Astrocyte of the spinal cord (primary cell): ENCODE data around the gene ZYG11B.
"Not testable (repeated sequence)": the region's sequence is repeated elsewhere in the genome, so short reads cannot be mapped to it uniquely, and the experiment has no call there.

Source experiments
- DNase-seq: peaks from one replicate; pipeline ENCODE4 v3.0.0; 2011; ENCODE audit warnings: low read depth, low spot score
- H3K4me3 ChIP-seq: 2 replicates; pipeline ENCODE4 v1.5.1; 2011; ENCODE audit warnings: low read depth, mild to moderate bottlenecking, low read length, moderate library complexity
- in situ Hi-C: cut with HindIII; loops from 2 replicates; pipeline ENCODE4 v1.10.0; 2017; ENCODE audit warnings: low sequenced_read_pairs
- TF ChIP-seq, protein P1 (sequence below): IDR thresholded peaks from 2 replicates; pipeline ENCODE4 v1.5.1; 2012; ENCODE audit warnings: low read depth, mild to moderate bottlenecking, low read length, inconsistent platforms

The ZYG11B gene

DNA sequence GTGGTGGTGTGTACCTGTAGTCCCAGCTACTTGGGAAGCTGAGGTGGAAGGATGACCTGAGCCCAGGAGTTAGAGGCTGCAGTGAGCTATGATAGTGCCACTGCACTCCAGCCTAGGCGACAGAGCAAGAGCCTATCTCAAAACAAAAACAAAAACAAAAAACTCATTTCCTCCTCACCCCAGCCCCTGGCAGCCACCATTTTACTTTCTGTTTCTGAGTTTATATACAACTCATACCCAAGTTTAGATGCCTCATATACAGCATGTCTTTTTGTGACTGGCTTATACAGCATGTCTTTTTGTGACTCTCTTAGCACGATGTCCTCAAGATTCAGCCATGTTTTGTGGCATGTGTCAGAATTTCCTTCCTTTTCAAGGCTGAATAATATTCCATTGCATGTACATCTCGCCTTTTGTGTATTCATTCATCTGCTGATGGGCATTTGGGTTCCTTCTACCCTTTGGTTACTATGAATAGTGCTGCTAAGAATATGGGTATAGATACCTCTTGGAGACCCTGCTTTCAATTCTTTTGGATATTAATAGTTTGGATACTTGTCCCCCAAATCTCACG lies 42.8 kb upstream of the ZYG11B start:
- in situ Hi-C loops, result no loop called here
- no peak for DNase-seq
- TF ChIP-seq, protein P1, sequence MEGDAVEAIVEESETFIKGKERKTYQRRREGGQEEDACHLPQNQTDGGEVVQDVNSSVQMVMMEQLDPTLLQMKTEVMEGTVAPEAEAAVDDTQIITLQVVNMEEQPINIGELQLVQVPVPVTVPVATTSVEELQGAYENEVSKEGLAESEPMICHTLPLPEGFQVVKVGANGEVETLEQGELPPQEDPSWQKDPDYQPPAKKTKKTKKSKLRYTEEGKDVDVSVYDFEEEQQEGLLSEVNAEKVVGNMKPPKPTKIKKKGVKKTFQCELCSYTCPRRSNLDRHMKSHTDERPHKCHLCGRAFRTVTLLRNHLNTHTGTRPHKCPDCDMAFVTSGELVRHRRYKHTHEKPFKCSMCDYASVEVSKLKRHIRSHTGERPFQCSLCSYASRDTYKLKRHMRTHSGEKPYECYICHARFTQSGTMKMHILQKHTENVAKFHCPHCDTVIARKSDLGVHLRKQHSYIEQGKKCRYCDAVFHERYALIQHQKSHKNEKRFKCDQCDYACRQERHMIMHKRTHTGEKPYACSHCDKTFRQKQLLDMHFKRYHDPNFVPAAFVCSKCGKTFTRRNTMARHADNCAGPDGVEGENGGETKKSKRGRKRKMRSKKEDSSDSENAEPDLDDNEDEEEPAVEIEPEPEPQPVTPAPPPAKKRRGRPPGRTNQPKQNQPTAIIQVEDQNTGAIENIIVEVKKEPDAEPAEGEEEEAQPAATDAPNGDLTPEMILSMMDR, result no peak
- no peak overlapping the region for H3K4me3 ChIP-seq

- no peak overlapping the region for H3K4me3 ChIP-seq
- no peak for DNase-seq
- TF ChIP-seq, protein P1, result no peak
- in situ Hi-C loops, result no loop called here
These were observed 41.7 kb upstream of the ZYG11B start for GRCh38 chr1:52684545-52684944.

DNA sequence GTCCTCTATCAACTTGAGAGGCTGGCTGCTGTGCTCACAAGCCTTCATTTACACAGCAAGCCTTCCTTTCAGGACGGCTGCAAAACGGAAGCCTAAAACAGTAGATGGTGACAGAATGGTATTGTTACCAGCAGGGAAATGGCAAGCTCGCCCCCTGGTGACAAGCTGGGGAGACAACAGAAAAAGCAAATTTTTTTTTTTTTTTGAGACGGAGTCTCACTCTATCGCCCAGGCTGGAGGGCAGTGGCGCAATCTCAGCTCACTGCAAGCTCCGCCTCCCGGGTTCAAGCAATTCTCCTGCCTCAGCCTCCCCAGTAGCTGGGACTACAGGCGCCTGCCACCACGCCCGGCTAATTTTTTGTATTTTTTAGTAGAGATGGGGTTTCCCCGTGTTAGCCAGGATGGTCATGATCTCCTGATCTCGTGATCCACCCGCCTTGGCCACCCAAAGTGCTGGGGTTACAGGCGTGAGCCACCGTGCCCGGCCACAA lies 39.9 kb upstream of the ZYG11B start:
- TF ChIP-seq, protein P1, result peak; percentile 77
- H3K4me3 ChIP-seq, in situ Hi-C loops: not testable (repeated sequence)
- DNase-seq, result peak; percentile 68

GRCh38 chr1:52686830-52687229 lies 39.4 kb upstream of the ZYG11B start:
- H3K4me3 ChIP-seq, result no peak overlapping the region
- TF ChIP-seq, protein P1, result no peak
- DNase-seq, result no peak
- in situ Hi-C loops, result no loop called here

DNA sequence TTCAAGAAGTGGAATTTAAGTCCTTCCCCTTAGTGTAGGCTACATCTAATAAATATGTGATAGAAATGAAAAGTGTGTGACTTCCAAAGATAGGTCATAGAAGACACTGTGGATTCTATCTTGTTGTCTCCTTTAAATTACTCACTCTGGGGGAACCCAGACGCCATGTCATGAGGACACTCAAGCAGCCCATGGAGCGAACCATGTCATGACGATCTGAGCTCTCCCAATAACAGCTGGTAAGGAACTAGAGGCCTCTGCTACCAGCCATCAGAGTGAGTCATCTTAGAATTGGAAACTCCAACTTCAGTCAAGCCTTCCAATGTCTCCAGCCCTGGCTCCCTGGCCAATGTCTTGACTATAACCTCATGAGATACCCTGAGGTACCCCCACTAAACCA lies 34.4 kb upstream of the ZYG11B start:
- no peak for DNase-seq
- TF ChIP-seq, protein P1, result no peak
- in situ Hi-C loops, result no loop called here

DNA sequence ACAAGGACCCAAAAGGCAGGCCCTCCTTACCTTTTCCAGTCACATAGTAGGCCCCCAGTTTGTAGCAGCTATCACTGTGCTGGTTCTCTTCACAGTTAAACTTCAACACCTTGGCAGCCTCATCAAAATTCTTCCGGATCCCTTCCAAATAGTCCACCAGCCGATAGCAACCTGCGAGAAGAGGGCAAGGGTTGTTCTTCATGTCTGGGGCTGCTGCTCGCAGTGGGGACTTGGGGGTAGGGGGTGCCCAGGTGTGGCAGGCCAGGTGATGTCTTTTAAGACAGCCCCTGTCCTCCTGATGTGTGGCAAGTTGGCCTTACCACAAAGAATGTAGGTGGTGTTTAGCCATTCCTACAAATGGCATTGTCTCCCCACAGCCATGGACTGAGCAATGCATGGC lies 33.6 kb upstream of the ZYG11B start:
- no peak overlapping the region for H3K4me3 ChIP-seq
- in situ Hi-C loops, result no loop called here
- DNase-seq, result no peak
- TF ChIP-seq, protein P1, result no peak

More for the DNA sequence above, 34.4 kb upstream of the ZYG11B start:
- no peak overlapping the region for H3K4me3 ChIP-seq

- H3K4me3 ChIP-seq, DNase-seq, in situ Hi-C loops: not testable (repeated sequence)
These were observed 32.9 kb upstream of the ZYG11B start for GRCh38 chr1:52693351-52693750.
